ENCODE measurements around the gene CLEC4M. TPM values are rescaled to one million over a fixed set of nuclear protein-coding genes. Genes with fewer than 3 reads are reported as not detected.

Gene CLEC4M
- total RNA-seq, 4 donors from 2014 or later, result not detected

DNA sequence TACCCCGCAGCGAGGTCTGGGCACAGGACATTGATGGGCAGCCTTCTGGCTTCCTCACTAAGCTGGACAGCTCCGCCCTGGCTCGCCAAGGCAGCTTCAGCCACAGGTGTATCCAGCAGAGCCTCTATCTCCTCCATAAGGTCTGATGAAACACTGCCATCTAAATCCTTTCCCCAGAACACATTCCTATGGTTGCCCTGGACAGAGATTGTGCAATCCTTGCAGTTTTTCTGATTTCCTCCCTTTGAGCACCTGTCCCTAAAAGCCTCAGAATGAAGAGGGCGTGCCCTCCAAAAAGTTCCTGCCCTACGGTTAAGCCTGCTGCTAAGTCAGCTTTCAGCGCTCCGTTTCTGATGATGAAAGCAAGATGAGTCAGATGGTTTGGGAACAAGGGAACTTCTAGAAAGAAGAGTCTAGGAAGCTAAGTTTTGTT, 21.0 kb downstream of the CLEC4M start:
- peaks cover 0 to 14% (median 2%) of the 10 kb centered on the region in 3 donors for H3K4me1 ChIP-seq
- peaks cover 0 to 9% (median 0%) of the 10 kb centered on the region in 3 donors for H3K9me3 ChIP-seq
- H3K4me3 ChIP-seq, result no peak overlapping the region
- H3K36me3 ChIP-seq, result no peaks in the 10 kb centered on the region
- H3K27me3 ChIP-seq, result peaks cover 2 to 96% (median 10%) of the 10 kb centered on the region in 4 donors
- intact Hi-C loops (cut with DNase I), result no loop called here
- 17 to 25% methylated on average over 8 of the region's 8 CpGs for WGBS, 2 donors
- no peak for DNase-seq
- TF ChIP-seq POLR2A (IDR thresholded peaks at IDR 0.05), result no peak
- TF ChIP-seq, protein P1, sequence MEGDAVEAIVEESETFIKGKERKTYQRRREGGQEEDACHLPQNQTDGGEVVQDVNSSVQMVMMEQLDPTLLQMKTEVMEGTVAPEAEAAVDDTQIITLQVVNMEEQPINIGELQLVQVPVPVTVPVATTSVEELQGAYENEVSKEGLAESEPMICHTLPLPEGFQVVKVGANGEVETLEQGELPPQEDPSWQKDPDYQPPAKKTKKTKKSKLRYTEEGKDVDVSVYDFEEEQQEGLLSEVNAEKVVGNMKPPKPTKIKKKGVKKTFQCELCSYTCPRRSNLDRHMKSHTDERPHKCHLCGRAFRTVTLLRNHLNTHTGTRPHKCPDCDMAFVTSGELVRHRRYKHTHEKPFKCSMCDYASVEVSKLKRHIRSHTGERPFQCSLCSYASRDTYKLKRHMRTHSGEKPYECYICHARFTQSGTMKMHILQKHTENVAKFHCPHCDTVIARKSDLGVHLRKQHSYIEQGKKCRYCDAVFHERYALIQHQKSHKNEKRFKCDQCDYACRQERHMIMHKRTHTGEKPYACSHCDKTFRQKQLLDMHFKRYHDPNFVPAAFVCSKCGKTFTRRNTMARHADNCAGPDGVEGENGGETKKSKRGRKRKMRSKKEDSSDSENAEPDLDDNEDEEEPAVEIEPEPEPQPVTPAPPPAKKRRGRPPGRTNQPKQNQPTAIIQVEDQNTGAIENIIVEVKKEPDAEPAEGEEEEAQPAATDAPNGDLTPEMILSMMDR (IDR thresholded peaks at IDR 0.05), result peak in 1 of 6 experiments; percentile 7
- no peak overlapping the region for H3K27ac ChIP-seq

DNA sequence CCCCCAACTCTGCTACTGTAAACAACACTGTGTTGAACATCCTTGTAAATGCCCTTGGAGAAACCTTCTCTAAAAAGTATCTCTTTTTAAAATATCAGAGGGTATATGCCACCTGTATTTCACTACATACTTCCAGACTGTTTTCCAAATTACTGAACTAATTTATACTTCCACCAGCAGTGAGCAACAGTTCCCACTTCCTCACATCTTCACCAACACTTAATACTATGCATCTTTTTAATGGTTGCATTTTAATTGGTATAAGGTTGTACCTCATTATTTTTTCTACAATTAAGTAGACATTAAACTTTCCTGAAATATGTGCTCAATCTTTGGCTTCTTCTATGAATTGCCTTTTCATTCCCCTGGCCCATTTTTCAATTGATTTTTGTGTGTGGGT, 21.8 kb downstream of the CLEC4M start:
- H3K4me3 ChIP-seq, result no peak overlapping the region
- no peak for DNase-seq
- H3K27ac ChIP-seq, result no peak overlapping the region
- intact Hi-C loops (cut with DNase I), result no loop called here
- peaks cover 0 to 9% (median 0%) of the 10 kb centered on the region in 3 donors for H3K9me3 ChIP-seq
- TF ChIP-seq POLR2A (IDR thresholded peaks at IDR 0.05), result no peak
- TF ChIP-seq, protein P1 (IDR thresholded peaks at IDR 0.05), result no peak
- peaks cover 0 to 22% (median 7%) of the 10 kb centered on the region in 3 donors for H3K4me1 ChIP-seq
- H3K27me3 ChIP-seq, result peaks cover 9 to 96% (median 17%) of the 10 kb centered on the region in 4 donors
- no peaks in the 10 kb centered on the region for H3K36me3 ChIP-seq

DNA sequence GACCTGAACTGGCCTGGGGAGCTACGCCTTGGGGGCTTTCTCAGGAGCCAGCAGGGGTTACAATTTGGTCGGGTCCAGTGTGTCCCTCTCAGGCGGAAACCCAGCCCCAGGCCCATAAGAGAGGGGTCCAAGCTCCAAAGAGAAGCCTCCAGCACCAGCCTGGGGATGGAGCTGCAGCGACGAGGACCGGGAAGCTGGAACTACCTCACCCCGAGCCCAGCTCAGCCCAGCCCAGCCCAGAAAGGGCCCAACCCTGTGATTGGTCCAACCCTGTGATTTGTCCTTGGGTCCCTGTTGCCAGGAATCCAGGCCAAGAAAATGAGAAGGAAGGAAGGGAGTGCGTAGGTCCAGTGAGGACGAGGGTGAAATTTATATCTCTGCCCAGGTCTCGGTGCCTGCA, 24.1 kb downstream of the CLEC4M start:
- Histone ChIP-seq H3K9me3 (peaks cover 0 to 9% (median 0%) of the 10 kb centered on the region in 3 donors), H3K4me1 (peaks cover 0 to 22% (median 7%) of the 10 kb centered on the region in 3 donors), H3K36me3 (no peaks in the 10 kb centered on the region), H3K4me3 (peak overlapping the region in 1 of 4 donors; percentile 21), H3K27me3 (peaks cover 9 to 95% (median 15%) of the 10 kb centered on the region in 4 donors), H3K27ac (no peak overlapping the region)
- 20% methylated on average over 2 of the region's 10 CpGs; no CpG with 5 or more reads in 1 of the 2 donors for WGBS, 2 donors
- intact Hi-C loops (cut with DNase I), result no loop called here
- no peak for TF ChIP-seq POLR2A (IDR thresholded peaks at IDR 0.05)
- TF ChIP-seq, protein P1 (IDR thresholded peaks at IDR 0.05), result no peak
- no peak for DNase-seq

DNA sequence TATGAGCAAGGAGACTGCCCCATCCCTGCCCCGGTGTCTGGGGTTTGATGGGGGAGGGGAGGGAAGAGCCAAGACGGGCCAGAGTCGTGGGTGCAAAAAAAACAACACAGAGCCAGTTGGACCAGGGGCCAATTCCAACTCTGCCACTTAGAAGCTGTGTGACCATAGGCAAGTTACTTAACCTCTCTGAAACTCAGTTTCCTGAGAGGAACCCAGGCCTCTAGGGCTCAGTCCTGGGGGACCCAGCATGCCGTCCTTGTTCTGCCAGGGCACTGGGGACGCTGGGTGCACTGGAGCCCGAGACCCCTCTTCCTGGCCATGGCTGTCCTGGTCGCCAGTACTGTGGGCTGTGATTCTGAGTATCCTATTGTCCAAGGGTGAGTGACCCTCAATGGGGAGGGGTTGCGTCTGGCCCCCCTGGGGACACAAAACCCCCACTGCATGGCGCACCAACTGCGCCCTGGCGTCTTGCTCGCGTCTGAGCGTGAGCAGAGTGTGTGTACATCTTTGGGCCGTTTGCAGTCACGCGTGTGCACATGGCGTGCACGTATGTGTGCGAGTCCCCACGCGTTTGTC, 24.6 kb downstream of the CLEC4M start:
- H3K4me1 ChIP-seq, result peaks cover 0 to 22% (median 7%) of the 10 kb centered on the region in 3 donors
- peak overlapping the region in 1 of 4 donors; percentile 21 for H3K4me3 ChIP-seq
- intact Hi-C loops (cut with DNase I), result no loop called here
- TF ChIP-seq, protein P1 (IDR thresholded peaks at IDR 0.05), result no peak
- no peak for TF ChIP-seq POLR2A (IDR thresholded peaks at IDR 0.05)
- H3K27me3 ChIP-seq, result peaks cover 9 to 94% (median 15%) of the 10 kb centered on the region in 4 donors
- H3K36me3 ChIP-seq, result no peaks in the 10 kb centered on the region
- WGBS, 2 donors, result 10% methylated on average over 3 of the region's 22 CpGs; no CpG with 5 or more reads in 1 of the 2 donors
- peaks cover 0 to 9% (median 0%) of the 10 kb centered on the region in 3 donors for H3K9me3 ChIP-seq
- no peak for DNase-seq
- peak overlapping the region in 1 of 4 donors; percentile 26 for H3K27ac ChIP-seq

DNA sequence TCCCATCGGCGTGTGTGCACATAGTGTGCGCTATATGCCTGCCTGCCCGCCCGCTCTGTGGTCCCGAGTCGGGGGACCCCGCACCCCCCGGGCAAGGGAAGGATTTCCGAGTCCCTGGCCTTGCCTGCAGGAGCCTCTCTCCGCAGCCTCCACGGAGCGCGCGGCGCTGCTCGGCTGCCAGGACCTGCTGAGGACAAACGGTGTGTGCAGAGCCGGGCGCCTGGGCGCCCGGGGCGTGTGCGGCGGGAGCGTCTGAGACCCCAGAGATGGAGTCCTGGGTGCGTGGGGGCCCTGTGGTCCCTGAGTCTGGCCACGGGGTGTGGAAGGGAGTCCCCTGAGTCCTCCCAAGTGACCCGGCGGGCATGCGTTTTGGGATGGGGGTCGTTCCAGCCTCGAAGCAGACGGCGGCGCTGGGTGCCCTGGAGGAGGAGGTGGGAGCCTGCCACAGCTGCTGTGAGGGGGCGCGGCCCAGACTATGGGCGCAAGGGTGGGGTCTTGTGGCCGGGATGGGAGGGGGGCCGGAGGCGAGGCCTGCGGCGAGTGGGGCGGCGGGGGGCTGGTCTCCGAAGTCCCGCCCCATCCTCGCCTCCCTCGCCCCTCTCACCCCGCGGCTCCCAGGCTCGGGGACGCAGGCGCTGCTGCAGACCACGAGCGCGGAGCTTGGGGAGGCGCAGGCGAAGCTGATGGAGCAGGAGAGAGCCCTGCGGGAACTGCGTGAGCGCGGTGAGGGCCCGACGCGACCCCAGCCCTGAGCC, 25.3 kb downstream of the CLEC4M start:
- 0 to 16% methylated on average over 7 to 17 of the region's 67 CpGs for WGBS, 2 donors
- Histone ChIP-seq H3K27me3 (peaks cover 9 to 94% (median 15%) of the 10 kb centered on the region in 4 donors), H3K9me3 (peaks cover 0 to 9% (median 0%) of the 10 kb centered on the region in 3 donors), H3K4me3 (peak overlapping the region in 1 of 4 donors; percentile 21), H3K27ac (no peak overlapping the region), H3K36me3 (no peaks in the 10 kb centered on the region), H3K4me1 (peaks cover 0 to 22% (median 7%) of the 10 kb centered on the region in 3 donors)
- DNase-seq, result no peak
- no peak for TF ChIP-seq POLR2A (IDR thresholded peaks at IDR 0.05)
- TF ChIP-seq, protein P1 (IDR thresholded peaks at IDR 0.05), result no peak
- intact Hi-C loops (cut with DNase I), result no loop called here
